Breast epithelium (tissue), 4 donors: ENCODE measurements around the gene UTP25. TPM values are rescaled to one million over a fixed set of nuclear protein-coding genes. Genes with fewer than 3 reads are reported as not detected.
"Not testable (repeated sequence)": the region's sequence is repeated elsewhere in the genome, so short reads cannot be mapped to it uniquely, and the experiment has no call there.

Experiments used
- DNase-seq, 2 donors: peaks; one replicate each; pipeline ENCODE4 v3.0.0-alpha.2; 2019; ENCODE audit warnings: low spot score in 2 of 2
- H3K27ac ChIP-seq, 2 donors: fragments of 200-600 bp; sonication (generic) in 1 of 2; one replicate each; pipeline ENCODE4 v1.5.1; 2016 to 2019; ENCODE audit warnings: mild to moderate bottlenecking in 1 of 2
- H3K27me3 ChIP-seq, 2 donors: fragments of 200-600 bp; sonication (generic) in 1 of 2; one replicate each; pipeline versions ENCODE4 v1.5.1 to v1.6.0; 2017 to 2019; ENCODE audit warnings: control low read depth in 1 of 2, mild to moderate bottlenecking in 1 of 2
- H3K36me3 ChIP-seq: fragments of 200-600 bp; one replicate; pipeline ENCODE4 v1.5.1; 2019
- H3K4me1 ChIP-seq, 2 donors: fragments of 200-600 bp; sonication (generic); one replicate each; pipeline ENCODE4 v1.5.1; 2016 to 2019; ENCODE audit warnings: control low read depth in 1 of 2
- H3K4me3 ChIP-seq, 3 donors: fragments of 200-600 bp; sonication (generic); 1 replicate in 2 of 3; 2 replicates in 1 of 3; pipeline ENCODE4 v1.5.1; 2016 to 2019; ENCODE audit warnings: mild to moderate bottlenecking in 3 of 3, moderate library complexity in 2 of 3
- H3K9me3 ChIP-seq, 2 donors: fragments of 200-600 bp; sonication (generic) in 1 of 2; one replicate each; pipeline ENCODE4 v1.5.1; 2016 to 2019; ENCODE audit warnings: control low read depth in 1 of 2
- CTCF ChIP-seq, 3 donors: fragments of 450-650 bp; IDR thresholded peaks; one replicate each; pipeline ENCODE4 v1.5.1; 2016 to 2017; ENCODE audit warnings: antibody characterized with exemption in 3 of 3, mild to moderate bottlenecking in 3 of 3, moderate library complexity in 3 of 3
- POLR2A ChIP-seq: fragments of 450-650 bp; IDR thresholded peaks from one replicate; pipeline ENCODE4 v1.6.1; 2016; ENCODE audit warnings: antibody characterized with exemption, mild to moderate bottlenecking, moderate library complexity
- POLR2AphosphoS5 ChIP-seq, 3 donors: sonication (generic); formaldehyde crosslinking; IDR thresholded peaks; one replicate each; pipeline ENCODE4 v1.6.1; 2017; ENCODE audit warnings: antibody characterized with exemption in 3 of 3
- intact Hi-C: fragments of 100-400 bp; cut with DNase I; formaldehyde crosslinking; loops from one replicate; pipeline ENCODE4 v1.15.1; 2023; ENCODE audit warnings: low total_unique reads
- total RNA-seq, 3 donors: library from RNA; depleted of rRNA; stranded (reverse); fragments of >200 nt; gene quantifications; one replicate each; pipeline ENCODE4 v1.1.0, GENCODE V29; 2016

Gene UTP25
- total RNA-seq, 3 donors from 2014 or later: 6.4 to 15.5 (median 11.1) TPM

GRCh38 chr1:209790286-209791193, 37.2 kb upstream of the UTP25 start:
- TF ChIP-seq CTCF (IDR thresholded peaks at IDR 0.05) (no peak), POLR2A (no peak), POLR2AphosphoS5 (IDR thresholded peaks at IDR 0.05) (no peak)
- intact Hi-C loops: no loop called here

GRCh38 chr1:209791920-209792319, 35.9 kb upstream of the UTP25 start:
- Histone ChIP-seq H3K9me3 (no peaks in the 10 kb centered on the region), H3K36me3 (no peaks in the 10 kb centered on the region), H3K27me3 (no peaks in the 10 kb centered on the region), H3K4me1 (peaks cover 0 to 6% of the 10 kb centered on the region in 2 donors), H3K27ac (peak overlapping the region in 1 of 2 donors; percentile 21), H3K4me3 (no peak overlapping the region)
- intact Hi-C loops: no loop called here
- no peak for TF ChIP-seq POLR2AphosphoS5 (IDR thresholded peaks at IDR 0.05)
- TF ChIP-seq POLR2A: no peak
- TF ChIP-seq CTCF (IDR thresholded peaks at IDR 0.05): no peak
- DNase-seq: no peak

More at GRCh38 chr1:209790286-209791193, 37.2 kb upstream of the UTP25 start:
- Histone ChIP-seq H3K27ac (no peak overlapping the region), H3K4me3 (no peak overlapping the region), H3K36me3 (no peaks in the 10 kb centered on the region), H3K27me3 (no peaks in the 10 kb centered on the region), H3K4me1 (peaks cover 0 to 9% of the 10 kb centered on the region in 2 donors), H3K9me3 (no peaks in the 10 kb centered on the region)
- no peak for DNase-seq

GRCh38 chr1:209793711-209794110, 34.1 kb upstream of the UTP25 start:
- H3K4me3 ChIP-seq, H3K27ac ChIP-seq, H3K27me3 ChIP-seq, DNase-seq, H3K36me3 ChIP-seq, intact Hi-C loops, H3K4me1 ChIP-seq, H3K9me3 ChIP-seq: not testable (repeated sequence)

- H3K27me3 ChIP-seq: no peaks in the 10 kb centered on the region
- intact Hi-C loops: no loop called here
- H3K36me3 ChIP-seq: no peaks in the 10 kb centered on the region
- peaks cover 0 to 15% of the 10 kb centered on the region in 2 donors for H3K4me1 ChIP-seq
- DNase-seq: peak in 1 of 2 donors; percentile 52
- H3K4me3 ChIP-seq: no peak overlapping the region
- TF ChIP-seq POLR2A (no peak), CTCF (IDR thresholded peaks at IDR 0.05) (no peak), POLR2AphosphoS5 (IDR thresholded peaks at IDR 0.05) (no peak)
- H3K9me3 ChIP-seq: no peaks in the 10 kb centered on the region
- peak overlapping the region in 1 of 2 donors; percentile 52 for H3K27ac ChIP-seq
Measured at GRCh38 chr1:209797978-209798639, 29.7 kb upstream of the UTP25 start.

GRCh38 chr1:209800984-209801834, 26.6 kb upstream of the UTP25 start:
- no peaks in the 10 kb centered on the region for H3K36me3 ChIP-seq
- H3K9me3 ChIP-seq: no peaks in the 10 kb centered on the region
- TF ChIP-seq CTCF (IDR thresholded peaks at IDR 0.05) (no peak), POLR2AphosphoS5 (IDR thresholded peaks at IDR 0.05) (no peak), POLR2A (no peak)
- peaks cover 0 to 15% of the 10 kb centered on the region in 2 donors for H3K4me1 ChIP-seq
- no peaks in the 10 kb centered on the region for H3K27me3 ChIP-seq
- H3K4me3 ChIP-seq: peak overlapping the region in 2 of 3 donors; percentile 8 to 27
- peak overlapping the region; percentile 81 to 99 for H3K27ac ChIP-seq
- no peak for DNase-seq
- intact Hi-C loops: no loop called here
